GM23338 (cell line): ENCODE data around the gene RBM14. TPM values are rescaled to one million over a fixed set of nuclear protein-coding genes. Genes with fewer than 3 reads are reported as not detected.

Source experiments
- ATAC-seq: fragments of 200-7000 bp; cut with Tn5 transposase; 3 replicates; pipeline ENCODE4 v1.9.1; 2020
- DNase-seq: peaks from one replicate; pipeline ENCODE4 v3.0.0-alpha.2; 2015; ENCODE audit warnings: low spot score
- H2AFZ ChIP-seq: fragments of 200-600 bp; sonication (generic); 2 replicates; pipeline ENCODE4 v1.8.0; 2016; ENCODE audit warnings: antibody characterized with exemption, mild to moderate bottlenecking, moderate library complexity
- H3F3A ChIP-seq: fragments of 200-600 bp; sonication (generic); replicated peaks from 2 replicates; pipeline ENCODE4 v1.8.0; 2017; ENCODE audit warnings: antibody characterized with exemption, mixed run types, low read depth
- H3K27ac ChIP-seq: fragments of 200-600 bp; sonication (generic); 2 replicates; pipeline ENCODE4 v1.6.1; 2016; ENCODE audit warnings: low read depth
- H3K27me3 ChIP-seq: fragments of 200-600 bp; sonication (generic); 2 replicates; pipeline ENCODE4 v1.8.0; 2016; ENCODE audit warnings: mild to moderate bottlenecking, mixed run types, moderate library complexity; ENCODE audit not compliant: insufficient read depth
- H3K36me3 ChIP-seq: fragments of 200-600 bp; sonication (generic); 2 replicates; pipeline ENCODE4 v1.8.0; 2016; ENCODE audit warnings: mild to moderate bottlenecking; ENCODE audit not compliant: insufficient read depth
- H3K4me1 ChIP-seq: fragments of 200-600 bp; sonication (generic); 2 replicates; pipeline ENCODE4 v1.8.0; 2016; ENCODE audit warnings: mild to moderate bottlenecking, moderate library complexity; ENCODE audit not compliant: insufficient read depth
- H3K4me2 ChIP-seq: fragments of 200-600 bp; sonication (generic); 2 replicates; pipeline ENCODE4 v1.7.1; 2017; ENCODE audit warnings: mixed run types
- H3K4me3 ChIP-seq: fragments of 200-600 bp; sonication (generic); 2 replicates; pipeline ENCODE4 v1.6.1; 2016; ENCODE audit warnings: mixed run types
- H3K79me2 ChIP-seq: fragments of 200-600 bp; sonication (generic); replicated peaks from 2 replicates; pipeline ENCODE4 v1.8.0; 2017; ENCODE audit warnings: mild to moderate bottlenecking; ENCODE audit not compliant: insufficient read depth
- H3K9me2 ChIP-seq: fragments of 200-600 bp; sonication (generic); 2 replicates; pipeline ENCODE4 v1.8.0; 2017; ENCODE audit not compliant: insufficient read depth
- H4K20me1 ChIP-seq: fragments of 200-600 bp; sonication (generic); replicated peaks from 2 replicates; pipeline ENCODE4 v1.8.0; 2017; ENCODE audit warnings: mild to moderate bottlenecking; ENCODE audit not compliant: insufficient read depth
- H3K27ac Mint-ChIP-seq: 2 replicates; pipeline ENCODE4 v1.8.0; 2020; ENCODE audit warnings: inconsistent platforms, mild to moderate bottlenecking, moderate library complexity, mixed read lengths
- H3K27me3 Mint-ChIP-seq: 3 replicates; pipeline ENCODE4 v1.8.0; 2022; ENCODE audit warnings: low read depth, mild to moderate bottlenecking, moderate library complexity, mixed read lengths, inconsistent platforms; ENCODE audit not compliant: insufficient read depth, poor library complexity
- H3K36me3 Mint-ChIP-seq: 3 replicates; pipeline ENCODE4 v1.8.0; 2021; ENCODE audit warnings: low read depth, mild to moderate bottlenecking, inconsistent platforms, moderate library complexity, mixed read lengths
- H3K4me1 Mint-ChIP-seq: 3 replicates; pipeline ENCODE4 v1.8.0; 2020; ENCODE audit warnings: mild to moderate bottlenecking, inconsistent platforms, mixed read lengths
- H3K4me3 Mint-ChIP-seq: 3 replicates; pipeline ENCODE4 v1.8.0; 2021; ENCODE audit warnings: moderate library complexity, mild to moderate bottlenecking, inconsistent platforms, mixed read lengths
- H3K9me3 Mint-ChIP-seq: 3 replicates; pipeline ENCODE4 v1.8.0; 2020; ENCODE audit warnings: moderate library complexity, mild to moderate bottlenecking, inconsistent platforms, mixed read lengths
- EZH2 ChIP-seq: fragments of 200-600 bp; sonication (generic); IDR thresholded peaks from one replicate; pipeline ENCODE4 v1.8.0; 2017; ENCODE audit warnings: antibody characterized with exemption, mild to moderate bottlenecking, low read depth; ENCODE audit not compliant: unreplicated experiment
- EZH2phosphoT487 ChIP-seq: fragments of 200-600 bp; sonication (generic); IDR thresholded peaks from one replicate; pipeline ENCODE4 v1.8.1; 2018; ENCODE audit warnings: antibody characterized with exemption; ENCODE audit not compliant: unreplicated experiment
- STAT1 ChIP-seq: IDR thresholded peaks from one replicate; pipeline ENCODE4 v1.6.1; 2016; ENCODE audit warnings: antibody characterized with exemption; ENCODE audit not compliant: unreplicated experiment
- ZNF114 ChIP-seq: fragments of 250-450 bp; sonication (Bioruptor Pico); IDR thresholded peaks from 2 replicates; pipeline ENCODE4 v1.5.0; 2020; ENCODE audit warnings: mild to moderate bottlenecking, moderate library complexity
- polyA plus RNA-seq: library from polyadenylated mRNA; unstranded; fragments of >200 nt; fragmentation: Nextera tagmentation; extraction: Ambion mirVana; gene quantifications from 2 replicates; pipeline ENCODE4 v1.2.1, GENCODE V29; 2016
- total RNA-seq: library from RNA; depleted of rRNA; stranded (reverse); fragments of >200 nt; shearing (Covaris generic); gene quantifications from 2 replicates; pipeline ENCODE4 v1.2.3, GENCODE V29; 2014
- TF ChIP-seq, protein P1 (sequence below): fragments of 250-450 bp; sonication (Bioruptor Pico); IDR thresholded peaks from 2 replicates; pipeline ENCODE4 v1.5.0; 2020; ENCODE audit warnings: mild to moderate bottlenecking, moderate library complexity
- TF ChIP-seq, protein P2 (sequence below), 2 experiments: fragments of 200-600 bp in 1 of 2; sonication (generic) in 1 of 2; conservative IDR thresholded peaks; 2 replicates each; pipeline versions ENCODE4 v1.5.1 to v1.6.1; 2016 to 2017; ENCODE audit warnings: antibody characterized with exemption in 2 of 2, low read depth in 2 of 2, mild to moderate bottlenecking in 2 of 2, moderate library complexity in 1 of 2

The RBM14 gene
- total and polyA plus RNA-seq, 2 experiments from 2014 or later: 45.4 to 83.5 TPM

DNA sequence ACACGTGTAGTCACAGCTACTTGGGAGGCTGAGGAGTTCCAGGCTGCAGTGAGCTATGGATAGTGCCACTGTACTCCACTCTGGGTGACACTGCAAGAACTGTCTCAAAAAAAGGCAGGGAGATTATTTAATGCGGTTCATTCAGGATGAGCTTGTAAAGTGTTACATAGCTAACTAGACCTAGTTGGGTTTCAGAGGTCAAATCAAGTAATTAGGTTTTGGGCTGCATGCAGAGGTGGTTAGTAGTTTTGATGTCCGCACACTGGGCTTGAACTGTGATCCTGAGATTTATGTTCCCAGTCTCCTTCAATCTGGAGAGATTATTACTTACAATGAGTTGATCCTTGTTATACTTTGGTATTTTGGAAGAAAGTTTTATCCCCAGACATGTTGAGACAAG, 20.0 kb downstream of the RBM14 start (continued):
- TF ChIP-seq, protein P1, sequence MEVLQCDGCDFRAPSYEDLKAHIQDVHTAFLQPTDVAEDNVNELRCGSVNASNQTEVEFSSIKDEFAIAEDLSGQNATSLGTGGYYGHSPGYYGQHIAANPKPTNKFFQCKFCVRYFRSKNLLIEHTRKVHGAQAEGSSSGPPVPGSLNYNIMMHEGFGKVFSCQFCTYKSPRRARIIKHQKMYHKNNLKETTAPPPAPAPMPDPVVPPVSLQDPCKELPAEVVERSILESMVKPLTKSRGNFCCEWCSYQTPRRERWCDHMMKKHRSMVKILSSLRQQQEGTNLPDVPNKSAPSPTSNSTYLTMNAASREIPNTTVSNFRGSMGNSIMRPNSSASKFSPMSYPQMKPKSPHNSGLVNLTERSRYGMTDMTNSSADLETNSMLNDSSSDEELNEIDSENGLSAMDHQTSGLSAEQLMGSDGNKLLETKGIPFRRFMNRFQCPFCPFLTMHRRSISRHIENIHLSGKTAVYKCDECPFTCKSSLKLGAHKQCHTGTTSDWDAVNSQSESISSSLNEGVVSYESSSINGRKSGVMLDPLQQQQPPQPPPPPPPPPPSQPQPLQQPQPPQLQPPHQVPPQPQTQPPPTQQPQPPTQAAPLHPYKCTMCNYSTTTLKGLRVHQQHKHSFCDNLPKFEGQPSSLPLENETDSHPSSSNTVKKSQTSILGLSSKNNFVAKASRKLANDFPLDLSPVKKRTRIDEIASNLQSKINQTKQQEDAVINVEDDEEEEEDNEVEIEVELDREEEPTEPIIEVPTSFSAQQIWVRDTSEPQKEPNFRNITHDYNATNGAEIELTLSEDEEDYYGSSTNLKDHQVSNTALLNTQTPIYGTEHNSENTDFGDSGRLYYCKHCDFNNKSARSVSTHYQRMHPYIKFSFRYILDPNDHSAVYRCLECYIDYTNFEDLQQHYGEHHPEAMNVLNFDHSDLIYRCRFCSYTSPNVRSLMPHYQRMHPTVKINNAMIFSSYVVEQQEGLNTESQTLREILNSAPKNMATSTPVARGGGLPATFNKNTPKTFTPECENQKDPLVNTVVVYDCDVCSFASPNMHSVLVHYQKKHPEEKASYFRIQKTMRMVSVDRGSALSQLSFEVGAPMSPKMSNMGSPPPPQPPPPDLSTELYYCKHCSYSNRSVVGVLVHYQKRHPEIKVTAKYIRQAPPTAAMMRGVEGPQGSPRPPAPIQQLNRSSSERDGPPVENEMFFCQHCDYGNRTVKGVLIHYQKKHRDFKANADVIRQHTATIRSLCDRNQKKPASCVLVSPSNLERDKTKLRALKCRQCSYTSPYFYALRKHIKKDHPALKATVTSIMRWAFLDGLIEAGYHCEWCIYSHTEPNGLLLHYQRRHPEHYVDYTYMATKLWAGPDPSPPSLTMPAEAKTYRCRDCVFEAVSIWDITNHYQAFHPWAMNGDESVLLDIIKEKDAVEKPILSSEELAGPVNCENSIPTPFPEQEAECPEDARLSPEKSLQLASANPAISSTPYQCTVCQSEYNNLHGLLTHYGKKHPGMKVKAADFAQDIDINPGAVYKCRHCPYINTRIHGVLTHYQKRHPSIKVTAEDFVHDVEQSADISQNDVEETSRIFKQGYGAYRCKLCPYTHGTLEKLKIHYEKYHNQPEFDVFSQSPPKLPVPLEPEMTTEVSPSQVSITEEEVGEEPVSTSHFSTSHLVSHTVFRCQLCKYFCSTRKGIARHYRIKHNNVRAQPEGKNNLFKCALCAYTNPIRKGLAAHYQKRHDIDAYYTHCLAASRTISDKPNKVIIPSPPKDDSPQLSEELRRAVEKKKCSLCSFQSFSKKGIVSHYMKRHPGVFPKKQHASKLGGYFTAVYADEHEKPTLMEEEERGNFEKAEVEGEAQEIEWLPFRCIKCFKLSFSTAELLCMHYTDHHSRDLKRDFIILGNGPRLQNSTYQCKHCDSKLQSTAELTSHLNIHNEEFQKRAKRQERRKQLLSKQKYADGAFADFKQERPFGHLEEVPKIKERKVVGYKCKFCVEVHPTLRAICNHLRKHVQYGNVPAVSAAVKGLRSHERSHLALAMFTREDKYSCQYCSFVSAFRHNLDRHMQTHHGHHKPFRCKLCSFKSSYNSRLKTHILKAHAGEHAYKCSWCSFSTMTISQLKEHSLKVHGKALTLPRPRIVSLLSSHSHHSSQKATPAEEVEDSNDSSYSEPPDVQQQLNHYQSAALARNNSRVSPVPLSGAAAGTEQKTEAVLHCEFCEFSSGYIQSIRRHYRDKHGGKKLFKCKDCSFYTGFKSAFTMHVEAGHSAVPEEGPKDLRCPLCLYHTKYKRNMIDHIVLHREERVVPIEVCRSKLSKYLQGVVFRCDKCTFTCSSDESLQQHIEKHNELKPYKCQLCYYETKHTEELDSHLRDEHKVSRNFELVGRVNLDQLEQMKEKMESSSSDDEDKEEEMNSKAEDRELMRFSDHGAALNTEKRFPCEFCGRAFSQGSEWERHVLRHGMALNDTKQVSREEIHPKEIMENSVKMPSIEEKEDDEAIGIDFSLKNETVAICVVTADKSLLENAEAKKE (CRISPR knock-in tag): no peak
- TF ChIP-seq EZH2phosphoT487: no peak

DNA sequence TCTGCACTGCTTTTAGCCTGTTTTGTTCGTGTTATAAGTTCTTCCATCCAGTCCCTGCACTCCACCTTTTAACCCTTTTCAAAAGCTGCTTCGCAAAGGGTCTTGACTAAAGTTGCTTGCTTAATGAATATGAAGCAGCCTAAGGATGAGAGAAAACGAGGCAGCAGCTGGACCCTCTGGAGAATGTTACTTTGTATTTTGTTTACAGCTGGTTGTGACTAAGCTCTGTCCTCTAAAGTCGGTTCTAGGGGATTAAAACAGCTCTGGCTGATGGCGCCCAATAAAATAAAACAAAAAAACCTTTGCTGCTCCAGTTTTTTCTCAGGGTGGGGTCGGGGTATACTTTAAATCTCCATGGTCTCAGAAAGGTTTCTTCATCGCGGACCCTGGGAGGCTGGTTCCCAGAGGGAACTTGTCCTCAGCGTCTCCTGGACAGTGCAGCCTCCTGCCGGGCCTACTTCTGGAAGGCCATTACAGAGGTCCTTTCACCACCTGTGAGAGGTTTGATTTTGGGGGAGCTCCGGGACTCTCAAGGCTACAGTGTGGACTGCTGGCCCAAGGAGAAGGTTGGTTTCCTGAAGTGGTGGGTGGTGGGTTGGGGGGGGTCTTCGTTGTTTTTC, 21.2 kb downstream of the RBM14 start:
- peak overlapping the region; percentile 90 for H3K27ac ChIP-seq
- DNase-seq: peak; percentile 26
- peaks cover 56% of the 10 kb centered on the region for H4K20me1 ChIP-seq
- peaks cover 38% of the 10 kb centered on the region for H3K36me3 ChIP-seq
- Mint-ChIP-seq H3K9me3 (peaks cover 4% of the 10 kb centered on the region; the same call in 1 of the 3 replicates), H3K4me3 (peak overlapping the region; percentile 97), H3K27ac (peak overlapping the region; percentile 99), H3K27me3 (peaks cover 24% of the 10 kb centered on the region), H3K36me3 (peaks cover 63% of the 10 kb centered on the region), H3K4me1 (peaks cover 44% of the 10 kb centered on the region)
- no peaks in the 10 kb centered on the region for H3K9me2 ChIP-seq
- peak overlapping the region; percentile 70 for H3K4me2 ChIP-seq
- no peak overlapping the region for H2AFZ ChIP-seq
- H3F3A ChIP-seq: peaks cover 29% of the 10 kb centered on the region
- peaks cover 34% of the 10 kb centered on the region for H3K4me1 ChIP-seq
- H3K79me2 ChIP-seq: peaks cover 89% of the 10 kb centered on the region
- ATAC-seq: peak; percentile 31
- H3K27me3 ChIP-seq: no peaks in the 10 kb centered on the region
- H3K4me3 ChIP-seq: peak overlapping the region; percentile 43
- TF ChIP-seq ZNF114 (no peak), EZH2 (no peak), STAT1 (no peak)
- TF ChIP-seq, protein P2, sequence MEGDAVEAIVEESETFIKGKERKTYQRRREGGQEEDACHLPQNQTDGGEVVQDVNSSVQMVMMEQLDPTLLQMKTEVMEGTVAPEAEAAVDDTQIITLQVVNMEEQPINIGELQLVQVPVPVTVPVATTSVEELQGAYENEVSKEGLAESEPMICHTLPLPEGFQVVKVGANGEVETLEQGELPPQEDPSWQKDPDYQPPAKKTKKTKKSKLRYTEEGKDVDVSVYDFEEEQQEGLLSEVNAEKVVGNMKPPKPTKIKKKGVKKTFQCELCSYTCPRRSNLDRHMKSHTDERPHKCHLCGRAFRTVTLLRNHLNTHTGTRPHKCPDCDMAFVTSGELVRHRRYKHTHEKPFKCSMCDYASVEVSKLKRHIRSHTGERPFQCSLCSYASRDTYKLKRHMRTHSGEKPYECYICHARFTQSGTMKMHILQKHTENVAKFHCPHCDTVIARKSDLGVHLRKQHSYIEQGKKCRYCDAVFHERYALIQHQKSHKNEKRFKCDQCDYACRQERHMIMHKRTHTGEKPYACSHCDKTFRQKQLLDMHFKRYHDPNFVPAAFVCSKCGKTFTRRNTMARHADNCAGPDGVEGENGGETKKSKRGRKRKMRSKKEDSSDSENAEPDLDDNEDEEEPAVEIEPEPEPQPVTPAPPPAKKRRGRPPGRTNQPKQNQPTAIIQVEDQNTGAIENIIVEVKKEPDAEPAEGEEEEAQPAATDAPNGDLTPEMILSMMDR (conservative IDR thresholded peaks at IDR 0.05; ENCODE audit: low read depth in 2 of 2): no peak
- TF ChIP-seq, protein P1 (CRISPR knock-in tag): no peak
